DMS114 treated with DMSO at 0.1 percent for 48 hours (cell line): ENCODE measurements around the gene XRRA1.
"Not testable (repeated sequence)": the region's sequence is repeated elsewhere in the genome, so short reads cannot be mapped to it uniquely, and the experiment has no call there.

Experiments
- DNase-seq: peaks from one replicate; lab custom pipeline; 2025; ENCODE audit not compliant: unreplicated experiment; lab: John Stamatoyannopoulos, UW

Gene XRRA1

DNA sequence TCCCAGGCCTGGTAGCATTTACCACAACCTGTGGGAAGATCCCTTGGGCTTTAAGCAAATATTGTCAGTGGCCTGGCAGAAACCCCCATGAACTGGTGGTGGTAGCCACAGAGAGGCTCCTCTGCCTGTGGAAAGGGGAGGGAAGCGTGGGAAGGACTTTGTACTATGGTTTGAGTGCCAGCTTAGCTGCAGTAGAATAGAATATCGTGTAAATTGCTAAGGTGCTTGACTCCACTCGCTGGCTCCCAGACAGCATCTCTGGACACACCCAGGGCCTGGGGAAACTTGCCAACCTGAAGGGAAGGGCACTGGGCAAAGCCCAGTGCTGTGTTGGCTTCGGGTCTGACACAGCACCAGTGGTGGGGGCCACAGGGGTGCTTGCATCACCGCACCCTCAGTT lies 52.6 kb downstream of the XRRA1 start:
- DNase-seq: no peak

DNA sequence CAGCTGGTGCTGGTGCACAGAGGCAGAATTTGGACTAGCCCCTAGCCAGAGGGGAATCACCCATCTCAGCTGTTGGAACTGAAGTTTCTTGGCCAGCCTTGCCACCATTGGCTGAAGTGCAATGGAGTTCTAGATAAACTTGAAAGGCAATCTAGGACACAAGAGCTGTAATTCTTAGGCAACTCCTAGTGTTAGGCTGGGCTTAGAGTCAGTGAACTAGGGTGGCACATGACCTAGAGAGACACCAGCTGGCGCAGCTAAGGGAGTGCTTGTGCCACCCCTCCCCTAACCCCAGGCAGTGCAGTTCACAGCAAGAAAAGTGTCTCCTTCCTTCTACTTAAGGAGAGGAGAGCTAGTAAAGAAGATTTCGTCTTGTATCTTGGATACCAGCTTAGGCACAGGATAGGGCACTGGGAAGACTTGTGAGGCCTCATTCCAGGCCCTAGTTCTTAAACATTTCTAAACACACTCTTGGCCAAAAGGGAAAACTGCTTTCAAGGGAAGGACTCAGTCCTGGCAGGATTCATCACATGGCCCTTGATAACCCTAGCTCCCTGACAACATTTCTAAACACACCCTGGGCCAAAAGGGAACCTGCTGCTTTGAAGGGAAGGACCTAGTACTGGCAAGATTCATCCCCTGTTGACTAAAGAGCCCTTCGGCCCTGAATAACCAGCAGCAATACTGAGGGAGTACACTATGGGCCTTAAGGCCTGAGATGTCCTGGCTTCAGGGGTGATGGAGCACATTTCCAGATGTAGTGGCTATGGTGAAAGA lies 53.4 kb downstream of the XRRA1 start:
- DNase-seq: no peak

DNA sequence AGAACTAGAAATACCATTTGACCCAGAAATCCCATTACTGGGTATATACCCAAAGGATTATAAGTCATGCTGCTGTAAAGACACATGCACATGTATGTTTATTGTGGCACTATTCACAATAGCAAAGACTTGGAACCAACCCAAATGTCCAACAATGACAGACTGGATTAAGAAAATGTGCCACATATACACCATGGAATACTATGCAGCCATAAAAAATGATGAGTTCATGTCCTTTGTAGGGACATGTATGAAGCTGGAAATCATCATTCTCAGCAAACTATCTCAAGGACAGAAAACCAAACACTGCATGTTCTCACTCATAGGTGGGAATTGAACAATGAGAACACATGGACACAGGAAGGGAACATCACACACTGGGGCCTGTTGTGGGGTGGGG lies 55.9 kb downstream of the XRRA1 start:
- DNase-seq: not testable (repeated sequence)

DNA sequence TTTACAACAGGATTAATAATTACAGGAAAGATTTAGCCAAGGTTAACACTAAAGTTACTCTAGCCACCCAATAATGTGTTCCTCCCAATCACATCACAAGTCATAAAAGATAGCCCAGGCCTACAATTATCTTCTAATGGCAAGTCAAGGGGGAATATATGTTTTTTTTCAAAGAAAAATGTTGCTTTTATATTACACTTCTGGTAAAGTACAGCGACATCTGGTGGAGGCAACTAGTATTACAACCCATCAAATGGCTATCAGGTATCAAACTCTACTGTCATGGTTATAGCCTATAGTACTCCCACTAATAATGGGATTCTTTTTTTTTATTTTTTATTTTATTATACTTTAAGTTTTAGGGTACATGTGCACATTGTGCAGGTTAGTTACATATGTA lies 71.8 kb downstream of the XRRA1 start:
- DNase-seq: no peak

DNA sequence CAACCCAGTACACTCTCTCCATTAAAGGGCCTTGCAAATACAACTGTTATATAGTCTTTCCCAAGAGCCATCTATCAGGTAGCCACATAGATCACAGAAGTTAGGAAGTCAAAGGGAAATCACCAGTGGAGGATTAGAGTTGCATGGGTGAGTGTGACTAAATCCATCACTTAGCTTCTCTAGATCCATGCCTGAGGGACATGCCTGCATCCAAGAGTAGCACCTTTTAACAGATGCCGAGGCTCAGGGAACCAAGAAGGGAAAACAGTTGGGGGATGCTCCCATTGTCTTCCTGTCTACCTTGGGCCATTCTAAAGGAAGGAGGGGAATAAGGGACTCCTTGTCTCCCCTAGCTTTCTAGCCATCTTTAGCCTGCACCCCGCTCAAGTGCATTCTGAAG lies 77.9 kb downstream of the XRRA1 start:
- DNase-seq: no peak

DNA sequence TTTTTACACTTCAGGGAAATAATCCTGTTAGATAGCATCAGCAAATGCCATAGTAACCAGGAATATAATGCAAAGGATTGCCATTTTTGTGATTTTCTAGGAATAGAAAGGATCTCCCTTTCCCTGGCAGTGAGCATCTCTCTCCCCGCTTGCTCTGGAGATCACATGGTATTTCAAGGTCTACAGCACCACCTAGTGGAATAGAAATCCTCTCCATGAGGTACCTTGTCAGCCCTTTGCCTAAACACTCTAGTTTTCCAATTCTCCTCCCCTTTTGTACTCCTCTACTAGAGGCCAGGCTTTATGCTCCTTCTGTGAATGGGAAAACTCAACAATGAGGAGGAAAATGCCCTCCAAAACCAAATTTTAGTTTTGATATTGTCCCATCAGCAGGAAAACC lies 78.4 kb downstream of the XRRA1 start:
- DNase-seq: no peak

DNA sequence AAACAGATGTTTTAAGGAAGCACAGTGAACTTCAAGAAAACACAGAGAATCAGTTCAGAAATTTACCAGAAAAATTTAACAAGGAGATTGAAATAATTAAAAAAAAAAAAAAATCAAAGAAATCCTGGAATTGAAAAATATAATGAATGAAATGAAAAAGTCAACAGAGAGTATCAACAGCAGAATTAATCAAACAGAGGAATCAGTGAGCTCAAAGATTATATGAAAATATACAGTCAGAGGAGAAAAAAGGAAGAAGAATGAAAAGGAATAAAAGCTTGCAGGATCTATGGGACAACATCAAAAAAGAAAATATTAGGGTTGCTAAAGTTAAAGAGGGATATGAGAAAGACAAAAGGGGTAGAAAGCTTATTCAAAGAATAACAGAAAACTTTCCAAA lies 82.3 kb downstream of the XRRA1 start:
- DNase-seq: no peak

DNA sequence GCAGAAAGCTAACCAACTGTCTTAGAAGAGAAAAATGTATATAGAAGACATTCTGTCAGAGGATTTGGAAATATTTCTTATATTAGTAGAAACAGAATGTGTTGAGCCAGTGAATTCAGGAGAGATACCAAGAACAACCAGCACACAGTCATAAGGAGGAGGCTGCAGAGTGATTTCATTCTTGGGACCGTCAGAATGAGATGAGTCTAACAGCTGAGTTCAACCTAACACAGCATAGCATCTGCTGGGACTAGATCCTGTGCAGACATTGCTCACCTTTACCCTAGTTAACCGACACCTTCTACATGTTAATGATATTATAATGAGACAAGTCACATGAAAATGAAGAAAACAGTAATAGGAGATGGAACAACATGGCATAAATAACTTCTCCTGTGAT lies 85.5 kb downstream of the XRRA1 start:
- no peak for DNase-seq

DNA sequence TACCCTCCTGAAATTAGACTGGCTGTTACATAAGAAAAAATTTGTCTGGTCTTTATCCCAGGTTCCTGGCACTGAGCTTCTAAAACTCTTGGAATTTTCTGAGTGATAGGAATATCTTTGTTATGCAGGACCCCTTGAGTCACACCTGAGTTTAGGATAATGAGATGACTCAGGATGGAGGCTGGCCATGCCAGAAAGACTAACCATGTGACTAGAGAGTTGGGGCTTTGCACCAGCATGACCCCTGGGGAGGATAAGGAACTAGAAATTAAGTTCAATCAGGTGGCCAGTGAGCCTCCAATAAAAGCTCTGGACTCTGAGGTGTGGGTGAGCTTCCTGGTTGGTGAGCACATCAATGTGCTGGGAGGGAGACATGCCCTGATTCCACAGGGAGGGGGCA lies 88.1 kb downstream of the XRRA1 start:
- DNase-seq: no peak

DNA sequence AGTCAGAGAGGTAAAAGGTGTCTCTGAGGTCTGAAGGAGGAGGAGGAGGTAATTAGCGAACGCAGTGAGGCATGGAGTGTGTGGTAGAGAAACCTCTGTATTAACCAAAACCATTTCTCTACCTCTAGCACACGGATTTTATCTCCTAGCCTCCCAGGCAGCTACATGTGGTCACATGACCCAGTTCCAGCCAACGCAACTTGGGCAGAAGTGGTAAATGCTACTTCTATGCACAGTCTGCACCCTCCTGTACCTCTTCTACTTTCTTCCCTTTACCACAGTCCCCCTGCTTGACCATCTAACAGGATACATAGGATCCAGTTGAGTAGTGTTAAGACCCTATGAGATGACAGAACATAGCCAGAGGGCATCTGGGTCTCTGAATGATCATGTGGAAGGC lies 95.7 kb downstream of the XRRA1 start:
- no peak for DNase-seq

DNA sequence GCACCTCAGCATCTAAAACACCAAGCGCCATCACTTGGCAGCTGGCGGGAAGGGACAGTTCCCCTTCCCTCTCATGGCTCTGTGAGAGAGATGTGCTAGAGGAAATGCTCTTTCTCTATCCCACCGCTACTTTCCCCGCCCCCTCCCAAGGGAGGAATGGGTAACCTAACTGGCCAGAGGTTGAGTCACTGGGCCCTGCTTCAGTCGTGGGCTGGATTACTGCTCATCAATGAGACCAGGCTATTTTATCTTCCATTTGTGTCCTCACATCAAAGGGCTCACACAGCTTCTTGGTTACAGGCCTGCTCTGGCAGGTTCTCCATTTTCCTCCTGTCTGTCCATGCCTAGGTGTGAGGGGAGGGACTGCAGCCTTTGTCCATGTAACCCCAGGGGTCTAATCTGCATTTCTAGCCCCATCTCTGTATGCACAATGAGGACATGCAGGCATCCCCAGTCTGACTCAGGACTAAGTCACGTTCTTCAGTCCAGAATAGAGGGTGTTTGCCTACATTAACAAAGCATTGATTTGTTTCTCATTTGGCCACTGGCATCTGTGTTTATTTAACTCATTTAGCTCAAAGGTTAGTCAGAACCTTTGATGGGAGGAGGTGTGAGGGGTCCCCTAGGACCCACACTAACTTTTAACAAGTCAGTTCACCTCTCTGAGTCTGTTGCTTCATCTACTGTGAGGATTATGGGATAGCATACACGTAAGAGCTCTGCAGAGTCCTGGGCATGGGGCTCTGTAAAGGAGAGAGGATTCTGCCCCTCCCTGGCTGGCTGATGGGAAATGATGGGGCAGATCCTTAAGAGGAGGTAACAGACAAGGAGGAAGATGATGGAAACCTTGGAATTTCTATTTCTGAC lies 99.1 kb downstream of the XRRA1 start:
- DNase-seq: no peak

DNA sequence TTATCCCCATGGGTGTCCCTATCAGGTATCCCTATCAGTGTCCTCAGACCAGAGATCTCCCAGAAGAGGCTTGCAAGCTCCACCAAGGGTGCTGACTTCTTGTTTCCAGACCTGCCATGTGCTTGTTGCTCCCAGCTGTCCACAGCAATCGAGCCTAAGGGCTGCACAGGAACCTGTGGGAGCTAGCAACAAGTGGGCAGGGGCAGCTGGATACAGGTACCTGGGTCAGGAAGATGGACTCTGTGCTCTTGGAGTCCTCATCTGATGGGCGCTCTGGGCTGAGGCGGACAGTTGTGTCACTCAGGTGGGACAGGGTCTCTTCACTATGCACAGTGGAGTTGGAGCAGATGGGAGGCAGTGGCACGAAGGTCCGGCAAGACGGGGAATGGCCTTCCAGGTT lies 101.0 kb downstream of the XRRA1 start:
- DNase-seq: no peak

DNA sequence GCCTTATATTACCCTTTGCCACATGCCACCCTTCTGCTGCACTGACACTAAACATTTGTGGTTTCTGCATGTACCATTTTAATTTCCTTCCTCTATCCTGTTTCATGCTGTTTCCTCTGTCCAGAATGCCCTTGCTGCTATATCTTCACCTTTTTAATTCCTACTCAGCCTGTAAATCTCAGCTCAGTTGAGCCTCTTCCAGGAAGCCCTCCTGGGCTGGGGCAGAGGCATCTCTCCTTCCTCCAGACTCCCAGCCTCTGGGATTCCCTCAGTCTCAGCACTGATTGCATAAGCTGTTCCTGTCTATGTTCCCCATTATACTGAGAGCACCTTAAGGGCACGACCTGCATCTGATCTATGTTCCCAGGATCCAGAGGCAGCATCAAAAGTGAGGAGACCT lies 101.5 kb downstream of the XRRA1 start:
- DNase-seq: no peak

DNA sequence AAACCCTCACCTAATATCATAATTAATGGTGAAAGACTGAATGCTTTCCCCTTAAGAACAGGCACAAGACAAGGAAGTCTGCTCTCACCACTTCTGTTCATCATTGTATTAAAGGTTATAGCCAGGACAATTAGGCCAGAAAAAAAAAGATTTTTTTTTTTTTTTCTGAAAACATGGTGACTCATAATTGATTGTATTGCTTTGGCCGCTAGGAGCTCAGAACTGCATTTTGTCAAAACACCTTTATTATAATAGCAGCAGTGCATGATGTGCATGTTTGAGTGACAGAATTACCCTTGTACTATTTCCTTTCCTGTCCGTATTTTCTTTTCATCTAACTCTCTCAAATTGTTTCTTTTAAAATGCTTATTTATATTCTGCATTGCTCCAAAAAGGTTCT lies 102.1 kb downstream of the XRRA1 start:
- no peak for DNase-seq

DNA sequence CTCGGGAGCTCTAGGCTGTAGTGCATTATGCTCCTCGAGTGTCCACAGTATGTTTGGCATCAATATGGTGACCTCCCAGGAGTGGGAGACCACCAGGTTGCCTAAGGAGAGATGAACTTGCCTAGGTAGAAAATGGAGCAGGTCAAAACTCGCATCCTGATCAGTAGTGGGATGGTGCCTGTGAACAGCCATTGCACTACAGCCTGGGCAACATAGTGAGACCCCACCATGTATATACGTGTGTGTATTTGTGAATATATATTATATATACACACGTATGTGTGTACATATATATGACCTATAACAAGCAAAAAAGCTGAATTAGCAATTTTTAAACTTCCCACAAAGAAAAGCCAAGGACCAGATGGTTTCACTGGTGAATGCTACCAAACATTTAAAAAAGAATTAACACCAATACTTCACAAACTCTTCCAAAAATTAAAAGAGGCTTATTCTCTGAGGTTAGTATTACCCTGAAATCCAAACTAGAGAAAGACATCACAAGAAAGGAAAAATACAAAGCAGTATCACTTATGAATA lies 102.8 kb downstream of the XRRA1 start:
- DNase-seq: no peak

DNA sequence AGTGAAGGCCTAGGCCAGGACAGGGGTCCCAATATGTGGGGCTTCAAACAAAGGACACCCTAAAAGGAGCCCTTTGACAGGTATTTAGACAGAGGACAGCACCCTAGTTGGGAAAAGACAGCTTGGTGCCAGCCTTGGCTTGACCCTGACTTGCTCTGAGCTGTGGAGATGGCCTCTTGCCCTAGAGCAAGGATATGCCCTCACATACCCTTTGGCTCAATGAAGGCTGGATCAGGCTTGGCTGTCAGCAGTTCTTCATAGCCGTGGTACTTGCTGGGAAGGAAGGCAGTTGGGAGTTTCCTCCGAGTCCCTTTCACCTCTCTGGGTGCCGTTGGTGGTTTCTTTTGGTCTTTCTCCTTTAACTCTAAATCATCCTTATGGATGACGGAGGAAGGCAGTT lies 104.0 kb downstream of the XRRA1 start:
- DNase-seq: no peak

DNA sequence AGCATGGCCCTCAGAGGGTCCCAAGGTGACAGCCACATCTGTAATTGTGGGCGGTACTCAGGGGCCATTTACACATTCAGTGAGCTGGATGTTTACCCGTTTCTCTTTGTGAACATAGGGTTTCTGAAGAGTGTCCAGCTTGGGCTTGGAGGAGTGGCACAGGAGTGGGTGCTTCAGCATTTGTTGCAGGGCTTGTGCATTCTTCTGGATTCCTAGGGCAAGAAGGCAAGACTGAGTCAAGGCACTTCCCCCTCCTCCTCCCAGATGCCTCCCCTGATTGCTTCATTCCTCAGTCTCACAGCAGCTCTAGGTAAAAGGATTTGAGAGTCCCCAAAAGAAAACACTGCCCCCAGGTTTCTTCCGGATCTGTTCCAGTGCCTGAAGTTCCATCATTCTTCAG lies 104.8 kb downstream of the XRRA1 start:
- no peak for DNase-seq

DNA sequence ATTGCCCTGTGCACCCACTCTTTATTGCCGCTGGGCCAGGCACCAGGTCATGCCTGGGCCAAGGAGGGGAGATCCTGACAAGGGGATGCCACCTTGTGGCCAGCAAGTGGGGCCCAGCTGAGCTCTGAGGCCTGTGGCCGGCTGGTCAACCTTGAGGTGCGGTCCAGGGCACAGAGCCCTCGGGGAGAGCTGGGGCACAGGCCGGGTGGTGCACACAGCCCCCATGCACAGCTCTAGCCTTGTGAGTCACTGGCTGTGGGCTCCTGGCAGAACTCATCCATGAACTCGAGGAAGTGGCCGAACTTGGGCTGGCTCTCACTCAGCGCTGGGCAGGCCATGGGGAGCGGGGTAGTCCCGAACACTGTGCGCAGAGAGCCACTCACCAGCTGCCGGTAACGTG lies 105.9 kb downstream of the XRRA1 start:
- DNase-seq: no peak

DNA sequence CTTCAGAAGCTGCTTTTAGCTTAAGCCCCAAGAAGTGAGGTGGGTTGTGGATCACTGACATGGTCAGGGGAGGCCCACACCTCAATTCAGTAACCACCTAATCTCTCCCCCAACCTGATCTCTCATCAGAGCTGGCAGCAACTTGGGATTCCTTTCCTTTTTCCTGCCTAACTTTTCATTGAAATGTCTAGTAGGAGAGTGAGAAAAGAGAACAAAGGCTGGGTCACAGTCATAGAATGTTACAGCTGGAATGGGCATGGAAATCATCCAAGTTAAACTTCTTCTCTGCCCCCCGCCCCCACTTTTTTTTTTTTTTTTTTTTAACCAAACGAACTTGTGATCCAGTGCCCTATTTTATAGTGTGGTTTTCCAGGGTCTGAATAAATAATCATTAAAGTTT lies 108.4 kb downstream of the XRRA1 start:
- DNase-seq: no peak

DNA sequence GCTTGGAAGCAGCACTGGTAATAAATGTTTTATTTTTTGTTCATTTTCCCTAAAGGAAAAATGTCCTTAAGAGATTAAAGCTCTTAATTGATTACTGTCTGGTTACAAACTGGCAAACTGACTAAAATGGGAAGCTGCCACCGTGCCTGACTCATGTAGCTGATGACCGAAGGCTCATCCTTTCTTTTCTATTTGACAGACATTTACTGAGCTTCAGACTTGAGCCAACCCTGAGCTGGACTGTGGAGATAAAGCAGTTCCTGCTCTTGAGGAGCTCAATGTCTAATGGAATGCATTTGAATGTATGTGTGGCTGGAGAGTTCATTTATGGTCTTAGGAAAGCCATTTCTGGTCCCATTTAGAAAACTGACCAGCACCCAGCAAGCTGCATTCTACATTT lies 108.9 kb downstream of the XRRA1 start:
- no peak for DNase-seq

DNA sequence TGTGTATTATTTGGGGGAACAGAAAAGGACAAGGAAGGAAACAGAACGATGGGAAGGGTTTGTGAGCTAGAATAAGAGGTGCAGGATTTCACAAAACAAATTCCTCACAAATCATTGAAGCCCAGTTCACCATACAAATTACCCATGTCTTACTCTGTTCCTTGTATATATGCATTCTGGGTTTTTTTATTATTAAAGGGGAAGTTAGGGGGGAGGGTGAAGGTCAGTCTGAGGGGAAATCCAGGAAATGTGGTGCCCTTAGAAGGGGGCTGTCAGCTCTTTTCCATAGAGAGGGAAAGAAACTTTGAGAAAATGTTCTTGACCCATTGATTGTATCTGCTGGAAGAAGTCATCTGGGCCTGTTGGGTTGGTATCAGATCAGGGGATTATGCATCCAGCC lies 109.4 kb downstream of the XRRA1 start:
- DNase-seq: no peak

DNA sequence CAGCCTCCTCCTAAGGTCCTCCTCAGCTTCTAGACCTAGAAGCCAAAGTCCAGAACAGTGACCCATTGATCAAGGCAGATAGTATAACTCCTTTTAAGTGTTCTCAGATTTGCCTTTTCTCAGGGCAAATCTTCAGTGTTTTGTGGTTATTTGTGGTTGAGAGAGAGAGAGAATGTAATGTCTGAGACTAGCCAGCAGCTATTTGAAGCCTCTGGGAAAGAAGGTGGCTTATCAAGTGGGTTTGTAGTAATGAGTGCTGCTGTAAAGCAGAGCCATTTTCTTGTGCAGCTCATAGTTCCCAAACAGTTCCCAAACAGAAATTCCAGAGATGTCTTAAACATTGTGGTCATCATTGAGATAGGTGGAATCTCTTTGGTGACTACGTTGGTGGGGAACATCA lies 110.7 kb downstream of the XRRA1 start:
- DNase-seq: no peak
